Suprapubic skin (tissue), 4 donors: ENCODE results near the gene CHST12.

Experiments used
- EP300 ChIP-seq: sonication (generic); formaldehyde crosslinking; IDR thresholded peaks from one replicate; pipeline ENCODE4 v1.6.1; 2017; ENCODE audit warnings: antibody characterized with exemption
- POLR2A ChIP-seq, 2 donors: fragments of 450-650 bp; IDR thresholded peaks; one replicate each; pipeline ENCODE4 v1.6.1; 2017; ENCODE audit warnings: antibody characterized with exemption in 2 of 2, mild to moderate bottlenecking in 2 of 2, moderate library complexity in 2 of 2
- POLR2AphosphoS5 ChIP-seq, 3 donors: sonication (generic); formaldehyde crosslinking; IDR thresholded peaks; one replicate each; pipeline ENCODE4 v1.6.1; 2017; ENCODE audit warnings: antibody characterized with exemption in 3 of 3
- TF ChIP-seq, protein P1 (sequence below), 2 donors: fragments of 200-600 bp in 1 of 2; fragments of 450-650 bp in 1 of 2; sonication (generic) in 1 of 2; IDR thresholded peaks; one replicate each; pipeline ENCODE4 v1.5.1; 2016 to 2019; ENCODE audit warnings: antibody characterized with exemption in 2 of 2, mild to moderate bottlenecking in 1 of 2, moderate library complexity in 1 of 2

DNA sequence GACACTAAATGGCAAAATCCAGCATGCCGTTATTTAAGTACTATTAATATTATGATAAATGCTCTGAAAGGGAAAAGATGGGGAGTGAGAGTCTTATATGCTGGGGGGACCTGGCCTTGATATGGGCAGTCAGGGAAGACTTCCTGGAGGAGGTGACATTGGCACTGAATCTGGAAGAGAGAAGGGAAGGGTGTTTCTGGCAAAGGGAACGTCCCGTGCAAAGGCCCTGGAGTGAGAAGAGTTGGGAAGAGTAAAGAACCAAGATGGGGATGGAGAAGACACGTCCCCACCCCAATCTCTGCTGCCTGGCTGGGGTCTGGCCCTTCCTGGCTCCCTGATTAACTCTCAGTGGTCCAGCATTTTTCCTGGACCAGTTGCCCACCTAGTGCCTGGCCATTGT is 77.8 kb downstream of the CHST12 start:
- TF ChIP-seq, protein P1, sequence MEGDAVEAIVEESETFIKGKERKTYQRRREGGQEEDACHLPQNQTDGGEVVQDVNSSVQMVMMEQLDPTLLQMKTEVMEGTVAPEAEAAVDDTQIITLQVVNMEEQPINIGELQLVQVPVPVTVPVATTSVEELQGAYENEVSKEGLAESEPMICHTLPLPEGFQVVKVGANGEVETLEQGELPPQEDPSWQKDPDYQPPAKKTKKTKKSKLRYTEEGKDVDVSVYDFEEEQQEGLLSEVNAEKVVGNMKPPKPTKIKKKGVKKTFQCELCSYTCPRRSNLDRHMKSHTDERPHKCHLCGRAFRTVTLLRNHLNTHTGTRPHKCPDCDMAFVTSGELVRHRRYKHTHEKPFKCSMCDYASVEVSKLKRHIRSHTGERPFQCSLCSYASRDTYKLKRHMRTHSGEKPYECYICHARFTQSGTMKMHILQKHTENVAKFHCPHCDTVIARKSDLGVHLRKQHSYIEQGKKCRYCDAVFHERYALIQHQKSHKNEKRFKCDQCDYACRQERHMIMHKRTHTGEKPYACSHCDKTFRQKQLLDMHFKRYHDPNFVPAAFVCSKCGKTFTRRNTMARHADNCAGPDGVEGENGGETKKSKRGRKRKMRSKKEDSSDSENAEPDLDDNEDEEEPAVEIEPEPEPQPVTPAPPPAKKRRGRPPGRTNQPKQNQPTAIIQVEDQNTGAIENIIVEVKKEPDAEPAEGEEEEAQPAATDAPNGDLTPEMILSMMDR (IDR thresholded peaks at IDR 0.05): no peak
- TF ChIP-seq POLR2A (IDR thresholded peaks at IDR 0.05) (no peak), EP300 (no peak), POLR2AphosphoS5 (IDR thresholded peaks at IDR 0.05) (no peak)
